ENCODE data around the gene PIK3R6. TPM values are rescaled to one million over a fixed set of nuclear protein-coding genes. Genes with fewer than 3 reads are reported as not detected.

PIK3R6 gene
- total and polyA plus RNA-seq, 10 of the 15 experiments (the other 5 are each of a cell fraction or from before 2014, with no cell fraction given): 6.7 to 146 (median 68.2) TPM

- TF ChIP-seq ZBTB11 (CRISPR knock-in tag; IDR thresholded peaks at IDR 0.05) (no peak), ELK1 (IDR thresholded peaks at IDR 0.05; ENCODE audit: low read depth, low read length) (no peak), ASH2L (IDR thresholded peaks at IDR 0.05; ENCODE audit: borderline replicate concordance, low read depth) (no peak), NR2C1 (IDR thresholded peaks at IDR 0.05) (no peak), KLF5 (IDR thresholded peaks at IDR 0.05; ENCODE audit: partially characterized antibody) (no peak), PAX5 (IDR thresholded peaks at IDR 0.05; ENCODE audit: borderline replicate concordance, low read depth, low read length) (no peak), CEBPB (IDR thresholded peaks at IDR 0.05; ENCODE audit: borderline replicate concordance in 1 of 2, low read depth in 2 of 2, low read length in 2 of 2) (no peak), MYC (IDR thresholded peaks at IDR 0.05; ENCODE audit: insufficient read depth, insufficient read length, insufficient replicate concordance, low read length, severe bottlenecking) (no peak), CUX1 (IDR thresholded peaks at IDR 0.05; ENCODE audit: insufficient replicate concordance, low read depth, low read length) (peak; percentile 68), SRF (IDR thresholded peaks at IDR 0.05; ENCODE audit: low read depth in 2 of 2, low read length in 2 of 2) (peak in 1 of 2 experiments; percentile 33; a peak in 1 of 4 replicates), BCLAF1 (IDR thresholded peaks at IDR 0.05) (no peak), ZNF384 (IDR thresholded peaks at IDR 0.05; ENCODE audit: borderline replicate concordance, low read depth, low read length) (no peak), FOS (IDR thresholded peaks at IDR 0.05; ENCODE audit: borderline replicate concordance, extremely low read depth, insufficient read length) (no peak), RB1 (IDR thresholded peaks at IDR 0.05; ENCODE audit: borderline replicate concordance) (no peak), IRF4 (IDR thresholded peaks at IDR 0.05; ENCODE audit: low read depth, low read length) (peak; percentile 87), HDAC6 (IDR thresholded peaks at IDR 0.05; ENCODE audit: unreplicated experiment) (no peak), SIX5 (IDR thresholded peaks at IDR 0.05; ENCODE audit: low read depth, low read length, severe bottlenecking) (no peak), CHD2 (IDR thresholded peaks at IDR 0.05; ENCODE audit: borderline replicate concordance, low read depth, low read length) (no peak)
Observed at GRCh38 chr17:8892338-8892690, 24.8 kb upstream of the PIK3R6 start (continued).

Data from GM12878 (cell line).